Muscle layer of colon (tissue), 2 donors: Measurements from ENCODE around the gene GNG14.
"Not testable (repeated sequence)": the region's sequence is repeated elsewhere in the genome, so short reads cannot be mapped to it uniquely, and the experiment has no call there.

Source experiments
- H3K27ac ChIP-seq: one replicate; pipeline ENCODE4 v1.7.0; 2013; ENCODE audit warnings: low read depth, mild to moderate bottlenecking, low read length, moderate library complexity
- H3K27me3 ChIP-seq, 2 donors: one replicate each; pipeline ENCODE4 v1.7.0; 2013; ENCODE audit warnings: low read length in 2 of 2, mild to moderate bottlenecking in 2 of 2; ENCODE audit not compliant: insufficient read depth in 2 of 2, control insufficient read depth in 1 of 2
- H3K36me3 ChIP-seq: one replicate; pipeline ENCODE4 v1.7.0; 2013; ENCODE audit warnings: mild to moderate bottlenecking, low read length; ENCODE audit not compliant: insufficient read depth
- H3K4me1 ChIP-seq: one replicate; pipeline ENCODE4 v1.7.0; 2013; ENCODE audit warnings: mild to moderate bottlenecking, low read length; ENCODE audit not compliant: insufficient read depth
- H3K4me3 ChIP-seq, 2 donors: one replicate each; pipeline ENCODE4 v1.7.0; 2013; ENCODE audit warnings: low read length in 2 of 2, low read depth in 1 of 2, mild to moderate bottlenecking in 1 of 2, moderate library complexity in 1 of 2
- H3K9ac ChIP-seq: one replicate; pipeline ENCODE4 v1.7.0; 2013; ENCODE audit warnings: low read length
- H3K9me3 ChIP-seq: one replicate; pipeline ENCODE4 v1.7.0; 2013; ENCODE audit warnings: mild to moderate bottlenecking, low read length
- donor health status: abdominal sarcoma.
- donor health status: Adenocarcinoma of cecum.

Gene GNG14

DNA sequence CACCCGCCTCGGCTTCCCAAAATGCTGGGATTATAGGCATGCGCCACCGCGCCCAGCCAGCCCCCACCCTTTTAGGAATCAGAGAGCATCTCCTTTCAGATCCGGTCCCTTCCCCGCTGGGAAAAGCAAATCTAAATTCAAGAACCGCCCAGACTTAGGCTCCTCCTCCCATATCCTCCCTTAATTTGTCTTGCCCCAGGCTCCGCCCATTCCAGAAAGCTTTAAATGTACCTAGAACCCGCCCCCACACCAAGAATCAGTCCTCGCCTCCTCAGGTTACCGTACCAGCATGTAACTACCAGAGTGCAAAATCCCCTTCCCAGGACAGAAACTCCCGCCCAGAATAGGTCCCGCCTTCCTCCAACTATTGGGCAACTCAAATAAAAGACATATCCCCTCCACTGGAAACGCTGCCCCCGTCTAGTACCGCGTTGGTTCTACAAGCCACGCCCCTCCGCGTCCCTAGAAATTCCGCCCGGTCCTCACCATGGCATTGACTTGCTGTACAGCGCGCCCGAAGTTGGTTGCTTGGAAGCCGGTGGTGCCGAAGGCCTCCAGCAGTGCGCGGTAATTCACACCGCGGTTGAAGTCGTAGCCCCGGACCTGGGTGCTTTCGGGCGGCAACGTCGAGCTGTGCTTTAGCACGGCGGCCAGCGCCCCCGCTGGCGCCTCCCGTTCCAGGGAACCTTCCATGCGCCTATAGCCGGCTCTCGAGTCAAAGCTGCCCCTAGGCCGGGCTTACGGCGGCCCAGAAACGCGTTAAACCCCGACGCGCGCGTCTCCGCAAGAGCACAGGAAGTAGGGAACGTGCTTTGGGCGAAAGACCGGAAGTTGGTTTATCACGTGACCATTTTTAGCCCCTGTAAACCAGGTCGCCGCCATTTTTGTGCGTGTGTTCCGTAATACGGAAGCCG is 6.5 kb upstream of the GNG14 start, which contains the start of gene DHPS:
DHPS (minus strand) TSS at position 807 of the 914 bp plus-strand sequence; CDS start at position 693, 114 bp downstream.
- Histone ChIP-seq H3K36me3 (peaks cover 38% of the 10 kb centered on the region), H3K9me3 (no peaks in the 10 kb centered on the region), H3K27ac (peak within 1 kb of the TSS; percentile 77), H3K4me1 (peaks cover 9% of the 10 kb centered on the region), H3K27me3 (no peaks in the 10 kb centered on the region), H3K4me3 (peak within 1 kb of the TSS; percentile 78 to 94), H3K9ac (peak within 1 kb of the TSS; percentile 69)

DNA sequence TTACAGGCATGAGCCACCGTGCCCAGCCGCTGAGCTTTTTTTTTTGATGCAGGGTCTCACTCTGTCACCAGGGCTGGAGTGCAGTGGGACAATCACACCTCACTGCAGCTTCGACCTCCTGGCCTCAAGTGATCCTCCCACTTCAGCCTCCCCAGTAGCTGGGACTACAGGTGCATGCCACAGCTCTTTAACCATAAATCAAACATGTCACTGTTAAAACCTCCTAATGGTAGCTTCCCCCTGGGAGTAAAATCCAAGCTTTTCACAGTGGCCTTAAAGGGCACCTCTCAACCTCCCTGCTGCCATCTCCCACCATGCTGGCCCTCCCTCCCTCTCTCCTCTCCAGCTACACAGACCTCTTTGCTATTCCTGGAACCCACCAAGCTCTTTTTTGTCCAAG is 2.0 kb upstream of the GNG14 start:
- no peak overlapping the region for H3K9ac ChIP-seq

DNA sequence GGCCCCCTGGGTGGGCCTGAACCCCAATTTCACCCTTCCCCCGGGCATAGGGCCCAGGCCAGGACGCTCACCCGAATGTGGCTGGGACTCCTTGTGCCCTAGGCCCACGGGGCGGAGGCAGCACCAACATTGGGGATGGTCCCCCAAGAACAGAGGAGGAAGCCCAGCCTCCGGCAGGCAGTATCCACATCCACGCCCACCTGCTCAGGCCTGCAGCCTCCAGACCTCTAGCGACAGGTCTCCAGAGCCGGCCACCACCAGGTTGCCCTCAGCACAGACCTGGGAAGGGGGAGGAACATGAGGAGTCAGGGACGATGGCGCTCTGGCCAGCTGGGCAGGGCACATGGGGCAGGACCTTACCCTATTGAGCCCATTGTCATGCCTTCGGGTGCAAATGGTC is 1.2 kb downstream of the GNG14 start:
- no peak overlapping the region for H3K4me3 ChIP-seq
- H3K36me3 ChIP-seq, result no peaks in the 10 kb centered on the region
- no peaks in the 10 kb centered on the region for H3K27me3 ChIP-seq
- no peak overlapping the region for H3K27ac ChIP-seq
- no peaks in the 10 kb centered on the region for H3K4me1 ChIP-seq
- H3K9me3 ChIP-seq, result no peaks in the 10 kb centered on the region
- H3K9ac ChIP-seq, result no peak overlapping the region

More for the DNA sequence above, 2.0 kb upstream of the GNG14 start:
- Histone ChIP-seq H3K4me3 (no peak overlapping the region), H3K36me3 (no peaks in the 10 kb centered on the region), H3K4me1 (no peaks in the 10 kb centered on the region), H3K27ac (no peak overlapping the region), H3K27me3 (no peaks in the 10 kb centered on the region), H3K9me3 (no peaks in the 10 kb centered on the region)

DNA sequence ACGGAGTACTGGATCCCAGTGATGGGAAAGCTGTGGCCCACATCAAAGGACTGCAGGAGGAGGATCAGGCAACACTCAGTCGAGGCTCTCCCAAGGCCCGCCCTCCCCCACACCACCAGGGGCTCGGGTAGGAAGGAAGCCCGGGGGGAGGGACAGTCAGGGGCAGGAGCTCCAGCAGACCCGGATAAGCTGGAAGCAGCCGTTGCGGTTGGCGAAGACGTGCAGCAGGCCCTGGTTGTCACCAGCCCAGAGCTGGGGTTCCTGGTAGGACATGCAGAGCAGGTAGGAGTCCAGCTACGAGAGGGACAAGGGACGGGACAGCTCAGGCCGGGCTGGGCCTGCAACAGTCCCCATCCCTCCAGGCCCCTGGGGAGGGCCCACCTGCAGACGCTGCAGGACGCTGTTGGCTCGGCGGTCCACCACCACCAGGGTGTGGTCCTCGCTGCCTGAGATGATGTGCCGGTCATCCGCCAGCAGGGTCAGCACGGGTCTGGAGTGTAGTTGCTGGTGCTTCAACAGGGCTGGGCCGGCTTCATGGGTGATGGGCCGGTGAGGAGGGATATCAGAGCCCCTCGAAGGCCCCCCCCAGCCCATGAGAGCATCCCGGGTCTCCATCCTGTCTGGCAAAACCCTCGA is 1.9 kb downstream of the GNG14 start:
- H3K9me3 ChIP-seq, result no peaks in the 10 kb centered on the region
- no peaks in the 10 kb centered on the region for H3K36me3 ChIP-seq
- no peak overlapping the region for H3K9ac ChIP-seq
- H3K27me3 ChIP-seq, result no peaks in the 10 kb centered on the region
- no peak overlapping the region for H3K27ac ChIP-seq
- H3K4me3 ChIP-seq, result no peak overlapping the region
- H3K4me1 ChIP-seq, result no peaks in the 10 kb centered on the region

DNA sequence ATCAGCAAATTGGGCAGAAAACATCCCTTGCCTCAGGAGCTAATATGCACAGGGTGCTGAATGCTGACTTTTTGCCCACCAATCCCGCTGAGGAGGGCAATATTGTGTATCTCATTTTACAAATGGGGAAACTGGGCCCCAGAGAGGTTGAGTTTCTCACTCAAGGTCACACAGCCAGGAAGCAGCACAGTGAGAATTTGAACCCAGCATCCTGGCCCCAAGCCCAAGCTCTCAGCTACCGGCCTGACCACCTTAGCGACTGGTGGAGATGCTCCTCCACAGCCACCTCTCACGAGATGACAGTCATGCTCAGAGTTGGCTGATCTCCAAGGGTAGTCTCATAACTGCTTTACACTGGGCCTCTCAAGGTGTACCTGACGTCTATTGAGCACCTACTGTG is 5.2 kb downstream of the GNG14 start:
- Histone ChIP-seq H3K4me1 (peaks cover 13% of the 10 kb centered on the region), H3K27me3 (no peaks in the 10 kb centered on the region), H3K9me3 (no peaks in the 10 kb centered on the region), H3K4me3 (no peak overlapping the region), H3K9ac (no peak overlapping the region), H3K36me3 (no peaks in the 10 kb centered on the region), H3K27ac (no peak overlapping the region)

DNA sequence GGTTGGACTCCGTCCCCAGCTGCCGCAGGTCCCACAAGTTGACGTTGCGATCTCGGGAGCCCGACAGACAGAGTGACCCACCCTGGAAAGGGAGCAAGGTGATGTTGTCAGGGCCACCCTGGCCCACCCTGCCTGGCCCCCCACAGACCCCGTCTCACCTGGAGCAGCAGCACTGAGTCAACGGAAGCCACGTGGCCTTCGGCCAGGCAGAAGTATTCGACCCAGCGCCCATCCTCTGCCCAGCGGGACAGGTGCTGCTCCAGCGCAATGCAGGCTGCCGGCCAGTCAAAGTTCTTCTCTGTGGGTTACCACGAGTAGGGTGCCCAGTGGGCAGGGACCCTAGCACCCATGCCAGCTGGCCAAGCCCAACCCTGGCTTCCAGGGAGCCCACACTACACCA is 6.8 kb downstream of the GNG14 start:
- no peaks in the 10 kb centered on the region for H3K9me3 ChIP-seq
- H3K27me3 ChIP-seq, result no peaks in the 10 kb centered on the region
- H3K27ac ChIP-seq, result no peak overlapping the region
- H3K4me1 ChIP-seq, result peaks cover 13% of the 10 kb centered on the region
- H3K36me3 ChIP-seq, result no peaks in the 10 kb centered on the region
- no peak overlapping the region for H3K4me3 ChIP-seq
- no peak overlapping the region for H3K9ac ChIP-seq

DNA sequence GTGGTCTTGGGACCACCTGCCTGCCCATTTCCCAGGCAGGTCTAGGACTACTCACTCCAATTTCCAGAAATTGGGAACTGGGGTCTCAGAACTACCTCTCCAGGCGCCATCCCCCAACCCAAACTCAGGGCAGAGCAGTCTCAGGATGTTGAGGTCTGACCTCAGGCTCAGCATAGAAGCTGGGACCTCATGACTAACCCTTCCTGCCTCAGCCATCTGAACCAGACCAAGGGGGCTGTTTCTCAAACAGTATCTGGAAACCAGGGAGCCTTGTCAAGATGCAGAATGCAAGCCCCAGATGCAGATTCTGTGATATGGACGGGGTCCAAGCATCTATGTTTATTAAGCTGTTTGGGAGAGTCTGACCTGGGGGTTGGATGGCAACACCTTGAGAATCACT is 7.3 kb downstream of the GNG14 start:
- Histone ChIP-seq H3K27me3 (no peaks in the 10 kb centered on the region), H3K36me3 (no peaks in the 10 kb centered on the region), H3K4me1 (peaks cover 13% of the 10 kb centered on the region), H3K27ac (no peak overlapping the region), H3K9me3 (no peaks in the 10 kb centered on the region), H3K9ac (no peak overlapping the region), H3K4me3 (no peak overlapping the region)

DNA sequence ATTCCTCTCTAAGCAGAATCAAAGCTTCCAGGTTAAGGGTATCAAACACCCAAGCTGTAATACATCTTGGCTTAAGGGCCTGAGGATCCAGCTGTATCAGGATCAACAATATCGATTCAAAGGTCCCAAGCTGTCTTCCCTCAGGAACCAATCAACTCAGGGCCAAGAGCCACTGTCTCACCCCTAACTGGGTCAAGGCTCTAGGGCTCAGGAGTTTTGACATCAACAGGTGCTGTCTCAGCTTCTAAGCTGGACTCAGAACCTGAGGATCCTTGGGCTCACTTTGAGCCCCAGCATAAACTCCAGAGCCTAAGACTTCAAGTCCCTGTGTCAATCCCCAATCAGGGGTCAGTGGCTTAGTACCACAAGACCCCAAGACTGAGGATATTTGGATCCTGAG is 7.7 kb downstream of the GNG14 start:
- Histone ChIP-seq H3K9ac (peak overlapping the region; percentile 41), H3K9me3 (no peaks in the 10 kb centered on the region), H3K27ac (no peak overlapping the region)

DNA sequence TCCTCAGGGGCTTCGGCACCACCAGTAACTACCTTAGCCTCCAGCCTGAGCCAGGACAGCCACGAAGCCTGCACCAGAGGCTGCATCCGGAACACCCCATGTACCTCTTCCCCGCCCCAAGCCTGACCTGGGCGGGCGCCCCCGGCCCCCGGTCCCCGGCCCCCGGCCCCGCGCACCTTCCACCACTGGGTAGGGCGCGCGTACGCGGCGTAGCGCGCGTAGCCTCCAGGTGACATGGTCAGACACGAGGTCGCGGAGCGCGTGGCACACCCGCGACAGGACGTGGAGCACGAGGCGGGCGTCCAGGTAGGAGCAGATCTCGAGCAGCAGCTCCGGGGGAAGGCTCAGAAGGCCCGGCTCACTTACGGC is 8.2 kb downstream of the GNG14 start:
- peaks cover 13% of the 10 kb centered on the region for H3K4me1 ChIP-seq
- H3K27ac ChIP-seq, result peak overlapping the region; percentile 88
- peak overlapping the region; percentile 41 for H3K9ac ChIP-seq
- no peaks in the 10 kb centered on the region for H3K27me3 ChIP-seq
- peaks cover 3% of the 10 kb centered on the region for H3K36me3 ChIP-seq
- peak overlapping the region; percentile 75 to 80 for H3K4me3 ChIP-seq
- H3K9me3 ChIP-seq, result no peaks in the 10 kb centered on the region

More for the DNA sequence above, 7.7 kb downstream of the GNG14 start:
- H3K4me3 ChIP-seq, result peak overlapping the region; percentile 75 to 80
- H3K27me3 ChIP-seq, result no peaks in the 10 kb centered on the region
- H3K36me3 ChIP-seq, result no peaks in the 10 kb centered on the region
- peaks cover 13% of the 10 kb centered on the region for H3K4me1 ChIP-seq

DNA sequence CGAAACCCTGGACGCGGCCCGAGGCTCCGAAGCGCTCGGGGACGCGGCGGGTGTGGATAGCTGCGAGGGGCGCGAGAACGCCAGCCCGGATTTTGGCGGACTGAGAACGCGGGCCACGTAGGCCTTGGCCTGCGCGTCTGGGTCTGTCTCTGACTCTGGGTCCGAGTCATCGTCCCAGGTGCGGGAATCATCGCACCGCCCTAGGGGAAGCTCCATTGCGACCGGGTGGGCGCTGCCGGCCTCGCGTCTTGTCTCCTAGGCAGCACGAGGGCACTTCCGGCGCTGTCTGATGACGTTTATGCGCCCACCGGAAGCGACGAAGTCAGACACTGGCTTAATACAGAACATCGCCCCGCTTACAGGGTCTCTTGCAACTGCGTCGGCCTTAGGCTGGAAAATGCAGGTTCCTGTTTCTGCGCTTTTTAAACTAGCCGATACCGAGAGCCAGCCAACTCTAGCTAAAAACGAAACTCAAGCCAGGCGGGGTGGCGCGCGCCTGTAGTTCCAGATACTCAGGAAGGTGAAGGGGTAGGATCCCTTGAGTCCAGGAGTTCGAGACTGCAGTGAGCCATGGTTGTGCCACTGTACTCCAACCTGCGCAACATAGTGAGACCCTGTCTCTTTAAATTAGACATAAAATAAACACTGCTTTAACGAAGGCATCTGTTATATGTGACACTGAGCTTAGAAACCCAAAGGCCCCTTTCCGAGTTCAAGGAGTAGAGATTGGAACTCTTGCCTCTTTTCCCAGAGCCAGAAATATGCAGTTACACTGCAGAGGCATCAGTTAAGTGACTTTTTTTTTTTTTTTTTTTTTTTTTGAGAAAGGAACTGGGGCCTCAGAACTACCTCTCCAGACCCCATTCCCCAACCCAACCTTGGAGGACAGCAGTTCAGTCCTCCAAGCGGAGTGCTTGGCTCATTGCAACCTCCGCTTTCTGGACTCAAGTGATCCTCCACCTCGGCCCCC is 8.9 kb downstream of the GNG14 start, which contains the start of gene FBXW9:
FBXW9 (minus strand) TSS at position 266 of the 970 bp plus-strand sequence; CDS start at position 216, 50 bp downstream.
- peaks cover 13% of the 10 kb centered on the region for H3K4me1 ChIP-seq
- peak within 1 kb of the TSS; percentile 88 for H3K27ac ChIP-seq
- H3K4me3 ChIP-seq, result peak within 1 kb of the TSS; percentile 75 to 80
- peak within 1 kb of the TSS; percentile 41 for H3K9ac ChIP-seq
- H3K27me3 ChIP-seq, result no peaks in the 10 kb centered on the region
- H3K9me3 ChIP-seq, result no peaks in the 10 kb centered on the region
- H3K36me3 ChIP-seq, result peaks cover 10% of the 10 kb centered on the region

DNA sequence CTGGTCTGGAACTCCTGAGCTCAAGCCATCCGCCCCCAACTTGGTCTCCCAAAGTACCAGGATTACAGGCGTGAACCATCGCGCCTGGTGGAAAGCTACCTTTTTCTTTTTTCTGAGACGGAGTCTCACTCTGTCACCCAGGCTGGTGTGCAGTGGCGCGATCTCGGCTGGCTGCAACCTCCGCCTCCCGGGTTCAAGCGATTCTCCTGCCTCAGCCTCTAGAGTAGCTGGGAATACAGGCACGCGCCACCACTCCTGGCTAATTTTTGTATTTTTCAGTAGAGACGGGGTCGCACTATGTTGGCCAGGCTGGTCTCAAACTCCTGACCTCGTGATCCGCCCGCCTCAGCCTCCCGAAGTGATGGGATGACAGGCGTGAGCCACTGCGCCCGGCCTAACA is 9.6 kb downstream of the GNG14 start:
- H3K9ac ChIP-seq, H3K27me3 ChIP-seq, H3K9me3 ChIP-seq, H3K27ac ChIP-seq, H3K4me3 ChIP-seq: not testable (repeated sequence)
- H3K36me3 ChIP-seq, result peaks cover 13% of the 10 kb centered on the region
- H3K4me1 ChIP-seq, result peaks cover 13% of the 10 kb centered on the region
